ENCODE results near the gene ACAA2.

GRCh38 chr18:49851624-49852023, 38.3 kb upstream of the ACAA2 start:
- no peak for TF ChIP-seq LEF1 (IDR thresholded peaks at IDR 0.05; ENCODE audit: borderline replicate concordance)
- no peak for TF ChIP-seq SP1 (IDR thresholded peaks at IDR 0.05)
- TF ChIP-seq, protein P1, sequence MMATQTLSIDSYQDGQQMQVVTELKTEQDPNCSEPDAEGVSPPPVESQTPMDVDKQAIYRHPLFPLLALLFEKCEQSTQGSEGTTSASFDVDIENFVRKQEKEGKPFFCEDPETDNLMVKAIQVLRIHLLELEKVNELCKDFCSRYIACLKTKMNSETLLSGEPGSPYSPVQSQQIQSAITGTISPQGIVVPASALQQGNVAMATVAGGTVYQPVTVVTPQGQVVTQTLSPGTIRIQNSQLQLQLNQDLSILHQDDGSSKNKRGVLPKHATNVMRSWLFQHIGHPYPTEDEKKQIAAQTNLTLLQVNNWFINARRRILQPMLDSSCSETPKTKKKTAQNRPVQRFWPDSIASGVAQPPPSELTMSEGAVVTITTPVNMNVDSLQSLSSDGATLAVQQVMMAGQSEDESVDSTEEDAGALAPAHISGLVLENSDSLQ (IDR thresholded peaks at IDR 0.05) = no peak
- TF ChIP-seq FOXK2 (IDR thresholded peaks at IDR 0.05) = no peak
- TF ChIP-seq SUZ12 (IDR thresholded peaks at IDR 0.05) = no peak
- no peak for TF ChIP-seq NFRKB (IDR thresholded peaks at IDR 0.05)
- TF ChIP-seq ZNF384 (IDR thresholded peaks at IDR 0.05) = no peak

Data from HEK293T (cell line).